H9 (cell line): ENCODE measurements around the gene CTCFL. TPM values are rescaled to one million over a fixed set of nuclear protein-coding genes. Genes with fewer than 3 reads are reported as not detected.

ENCODE experiments used
- DNase-seq: peaks from one replicate; pipeline ENCODE4 v3.0.0-alpha.2; 2017
- H2AFZ ChIP-seq: one replicate; pipeline ENCODE4 v1.6.1; 2013; ENCODE audit warnings: mild to moderate bottlenecking, low read length, control low read depth, moderate library complexity
- H2AK5ac ChIP-seq: 2 replicates; pipeline ENCODE4 v1.6.1; 2013; ENCODE audit warnings: low read length, control low read depth, mixed read lengths; ENCODE audit not compliant: insufficient read length
- H2BK120ac ChIP-seq: one replicate; pipeline ENCODE4 v1.6.1; 2013; ENCODE audit warnings: low read depth, mild to moderate bottlenecking, low read length, control low read depth, inconsistent platforms; ENCODE audit not compliant: poor library complexity, severe bottlenecking
- H2BK12ac ChIP-seq: 2 replicates; pipeline ENCODE4 v1.6.1; 2013; ENCODE audit warnings: low read length, control low read depth, mixed read lengths, low read depth; ENCODE audit not compliant: insufficient read length
- H2BK15ac ChIP-seq: 2 replicates; pipeline ENCODE4 v1.6.1; 2013; ENCODE audit warnings: low read depth, low read length, control low read depth
- H2BK20ac ChIP-seq: one replicate; pipeline ENCODE4 v1.6.1; 2013; ENCODE audit warnings: low read depth, mild to moderate bottlenecking, low read length, control low read depth, inconsistent platforms; ENCODE audit not compliant: poor library complexity, severe bottlenecking
- H2BK5ac ChIP-seq: 2 replicates; pipeline ENCODE4 v1.6.1; 2013; ENCODE audit warnings: low read length, control low read depth, mixed read lengths; ENCODE audit not compliant: insufficient read length
- H3K14ac ChIP-seq: 2 replicates; pipeline ENCODE4 v1.6.1; 2013; ENCODE audit warnings: low read length, control low read depth; ENCODE audit not compliant: insufficient read depth
- H3K18ac ChIP-seq: 2 replicates; pipeline ENCODE4 v1.6.1; 2013; ENCODE audit warnings: low read depth, mild to moderate bottlenecking, mixed read lengths, low read length, control low read depth; ENCODE audit not compliant: insufficient read length
- H3K23ac ChIP-seq: 2 replicates; pipeline ENCODE4 v1.6.1; 2013; ENCODE audit warnings: low read length, control low read depth, mixed read lengths, low read depth; ENCODE audit not compliant: insufficient read length
- H3K23me2 ChIP-seq: 2 replicates; pipeline ENCODE4 v1.6.1; 2013; ENCODE audit warnings: low read depth, mild to moderate bottlenecking, mixed read lengths, low read length, control low read depth; ENCODE audit not compliant: insufficient read length, poor library complexity, severe bottlenecking
- H3K27ac ChIP-seq: 2 replicates; pipeline ENCODE4 v1.5.1; 2013; ENCODE audit warnings: low read length, control low read depth, mixed read lengths, low read depth; ENCODE audit not compliant: insufficient read length
- H3K27me3 ChIP-seq: 2 replicates; pipeline ENCODE4 v1.6.1; 2013; ENCODE audit warnings: low read length, control low read depth, inconsistent platforms; ENCODE audit not compliant: insufficient read depth
- H3K4ac ChIP-seq: 2 replicates; pipeline ENCODE4 v1.6.1; 2013; ENCODE audit warnings: low read depth, mild to moderate bottlenecking, control low read depth, inconsistent platforms, low read length, moderate library complexity
- H3K4me1 ChIP-seq: 2 replicates; pipeline ENCODE4 v1.6.1; 2013; ENCODE audit warnings: low read length, control low read depth, inconsistent platforms; ENCODE audit not compliant: insufficient read depth
- H3K4me2 ChIP-seq: 2 replicates; pipeline ENCODE4 v1.6.1; 2013; ENCODE audit warnings: low read length, control low read depth, mixed read lengths; ENCODE audit not compliant: insufficient read length, insufficient read depth
- H3K56ac ChIP-seq: 2 replicates; pipeline ENCODE4 v1.6.1; 2013; ENCODE audit warnings: low read depth, mild to moderate bottlenecking, mixed read lengths, low read length, control low read depth; ENCODE audit not compliant: insufficient read length
- H3K79me1 ChIP-seq: 2 replicates; pipeline ENCODE4 v1.6.1; 2013; ENCODE audit warnings: low read depth, mild to moderate bottlenecking, moderate library complexity, low read length, control low read depth, inconsistent platforms; ENCODE audit not compliant: insufficient read depth, poor library complexity, severe bottlenecking
- H3K79me2 ChIP-seq: 2 replicates; pipeline ENCODE4 v1.6.1; 2013; ENCODE audit warnings: low read length, control low read depth, inconsistent platforms; ENCODE audit not compliant: insufficient read depth
- H3K9ac ChIP-seq: 2 replicates; pipeline ENCODE4 v1.6.1; 2013; ENCODE audit warnings: low read length, control low read depth, mixed read lengths; ENCODE audit not compliant: insufficient read length; ENCODE audit errors: extremely low read depth
- H3K9me3 ChIP-seq: one replicate; pipeline ENCODE4 v1.6.1; 2013; ENCODE audit warnings: low read depth, low read length, inconsistent platforms; ENCODE audit not compliant: control insufficient read depth
- H3T11ph ChIP-seq: one replicate; pipeline ENCODE4 v1.6.1; 2013; ENCODE audit warnings: mild to moderate bottlenecking, low read length, control low read depth, inconsistent platforms
- H4K20me1 ChIP-seq: one replicate; pipeline ENCODE4 v1.6.1; 2013; ENCODE audit not compliant: control insufficient read depth, insufficient read length, insufficient read depth
- H4K5ac ChIP-seq: 2 replicates; pipeline ENCODE4 v1.6.1; 2013; ENCODE audit warnings: low read depth, mild to moderate bottlenecking, mixed read lengths, low read length, control low read depth; ENCODE audit not compliant: insufficient read length
- H4K8ac ChIP-seq: replicated peaks from 2 replicates; pipeline ENCODE4 v1.6.1; 2013; ENCODE audit warnings: low read length, control low read depth, mixed read lengths, low read depth; ENCODE audit not compliant: insufficient read length
- H4K91ac ChIP-seq: 2 replicates; pipeline ENCODE4 v1.6.1; 2013; ENCODE audit warnings: low read depth, mild to moderate bottlenecking, moderate library complexity, mixed read lengths, low read length, control low read depth; ENCODE audit not compliant: insufficient read length
- H3K27ac Mint-ChIP-seq, 3 experiments: 2 replicates in 2 of 3; 3 replicates in 1 of 3; pipeline ENCODE4 v1.8.0; 2020 to 2021; ENCODE audit warnings: mixed read lengths in 3 of 3, mild to moderate bottlenecking in 1 of 3, moderate library complexity in 1 of 3
- H3K27me3 Mint-ChIP-seq: 2 replicates; pipeline ENCODE4 v1.8.0; 2021; ENCODE audit warnings: low read depth, mild to moderate bottlenecking, moderate library complexity, mixed read lengths
- H3K36me3 Mint-ChIP-seq, 3 experiments: 2 replicates in 2 of 3; 3 replicates in 1 of 3; pipeline ENCODE4 v1.8.0; 2020 to 2021; ENCODE audit warnings: low read depth in 3 of 3, mixed read lengths in 3 of 3; ENCODE audit not compliant: insufficient read depth in 1 of 3
- H3K4me1 Mint-ChIP-seq, 2 experiments: 2 replicates each; pipeline ENCODE4 v1.8.0; 2020; ENCODE audit warnings: mixed read lengths in 2 of 2
- H3K4me3 Mint-ChIP-seq, 2 experiments: 2 replicates in 1 of 2; 3 replicates in 1 of 2; pipeline ENCODE4 v1.8.0; 2020 to 2021; ENCODE audit warnings: mild to moderate bottlenecking in 2 of 2, mixed read lengths in 2 of 2, moderate library complexity in 1 of 2
- H3K9me3 Mint-ChIP-seq, 2 experiments: 2 replicates in 1 of 2; 3 replicates in 1 of 2; pipeline ENCODE4 v1.8.0; 2020; ENCODE audit warnings: mild to moderate bottlenecking in 2 of 2, mixed read lengths in 2 of 2, moderate library complexity in 1 of 2
- WGBS: extraction: QIAGEN DNeasy Blood & Tissue Kit; methylation state at CpG from one replicate; pipeline ENCODE4 v1.1.7; 2013; ENCODE audit warnings: missing lambda C conversion rate, low lambda C conversion rate, mixed read lengths; ENCODE audit not compliant: insufficient read length; ENCODE audit errors: extremely low coverage; 5-methylcytosine and 5-hydroxymethylcytosine counted together
- total RNA-seq: library from RNA; stranded (reverse); gene quantifications from 2 replicates; pipeline ENCODE4 v1.2.1, GENCODE V29; 2021
- TF ChIP-seq, protein P1 (sequence below): fragments of 200-600 bp; sonication (generic); conservative IDR thresholded peaks from 3 replicates; pipeline ENCODE4 v1.8.0; 2021; ENCODE audit warnings: antibody characterized with exemption, mild to moderate bottlenecking

The CTCFL gene
- total RNA-seq, 1 experiment from 2014 or later, result 0.90 TPM

DNA sequence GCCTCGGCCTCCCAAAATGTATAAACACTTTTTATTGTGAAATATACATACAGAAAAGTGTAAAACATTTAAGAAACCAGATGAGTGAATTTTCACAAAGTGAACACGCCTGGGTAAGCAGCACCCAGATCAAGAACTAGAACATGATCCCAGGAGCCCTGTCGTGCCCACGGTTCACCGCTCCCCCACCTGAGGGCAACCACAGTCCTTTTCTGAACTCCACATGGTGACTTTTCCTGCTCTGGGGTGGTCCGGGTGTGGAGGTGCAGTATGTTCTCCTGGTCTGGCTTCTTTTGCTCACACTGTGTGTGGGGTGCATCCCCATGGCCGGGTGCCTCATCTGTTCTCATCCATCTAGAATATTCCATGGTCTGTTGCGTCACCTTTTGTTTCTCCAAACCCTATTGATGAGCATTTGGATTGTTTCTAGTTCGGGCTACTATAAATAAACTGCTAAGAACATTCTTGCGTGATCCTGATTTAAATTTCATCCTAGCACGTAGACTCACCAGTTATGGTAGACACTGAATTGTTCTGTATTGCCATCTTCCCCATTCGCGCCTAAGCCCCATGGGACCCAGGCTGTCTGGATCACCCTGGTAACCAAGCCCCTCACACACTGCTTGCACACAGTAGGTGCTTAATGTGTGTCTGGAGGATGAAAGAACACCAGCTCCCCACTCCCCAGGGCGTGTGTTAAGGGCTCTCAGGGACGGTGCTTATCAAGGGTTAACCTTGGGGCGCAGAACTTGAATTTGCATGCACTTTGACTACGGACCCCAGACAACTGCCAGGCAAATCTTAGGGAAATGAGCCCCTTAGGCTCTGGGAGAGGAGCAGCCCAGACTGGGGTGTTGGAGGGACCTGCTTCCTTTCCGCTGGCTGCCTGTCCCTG is 56.2 kb downstream of the CTCFL start:
- TF ChIP-seq, protein P1, sequence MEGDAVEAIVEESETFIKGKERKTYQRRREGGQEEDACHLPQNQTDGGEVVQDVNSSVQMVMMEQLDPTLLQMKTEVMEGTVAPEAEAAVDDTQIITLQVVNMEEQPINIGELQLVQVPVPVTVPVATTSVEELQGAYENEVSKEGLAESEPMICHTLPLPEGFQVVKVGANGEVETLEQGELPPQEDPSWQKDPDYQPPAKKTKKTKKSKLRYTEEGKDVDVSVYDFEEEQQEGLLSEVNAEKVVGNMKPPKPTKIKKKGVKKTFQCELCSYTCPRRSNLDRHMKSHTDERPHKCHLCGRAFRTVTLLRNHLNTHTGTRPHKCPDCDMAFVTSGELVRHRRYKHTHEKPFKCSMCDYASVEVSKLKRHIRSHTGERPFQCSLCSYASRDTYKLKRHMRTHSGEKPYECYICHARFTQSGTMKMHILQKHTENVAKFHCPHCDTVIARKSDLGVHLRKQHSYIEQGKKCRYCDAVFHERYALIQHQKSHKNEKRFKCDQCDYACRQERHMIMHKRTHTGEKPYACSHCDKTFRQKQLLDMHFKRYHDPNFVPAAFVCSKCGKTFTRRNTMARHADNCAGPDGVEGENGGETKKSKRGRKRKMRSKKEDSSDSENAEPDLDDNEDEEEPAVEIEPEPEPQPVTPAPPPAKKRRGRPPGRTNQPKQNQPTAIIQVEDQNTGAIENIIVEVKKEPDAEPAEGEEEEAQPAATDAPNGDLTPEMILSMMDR, result no peak
- peaks cover 2% of the 10 kb centered on the region; the same call in 1 of the 2 replicates for H3K27me3 Mint-ChIP-seq
- Histone ChIP-seq H3K23ac (no peak overlapping the region), H3K9me3 (no peaks in the 10 kb centered on the region), H2BK20ac (no peak overlapping the region), H2BK12ac (no peak overlapping the region), H3T11ph (no peak overlapping the region), H3K9ac (no peak overlapping the region), H3K18ac (no peak overlapping the region), H4K8ac (no peak overlapping the region), H3K14ac (peak overlapping the region; percentile 22; the same call in 1 of the 2 replicates), H3K23me2 (no peaks in the 10 kb centered on the region), H2BK15ac (no peak overlapping the region), H4K91ac (no peak overlapping the region), H4K20me1 (no peaks in the 10 kb centered on the region), H3K79me2 (no peaks in the 10 kb centered on the region), H3K4me2 (no peak overlapping the region), H3K4ac (no peak overlapping the region), H3K79me1 (no peaks in the 10 kb centered on the region), H2AK5ac (no peak overlapping the region), H3K4me1 (peaks cover 4% of the 10 kb centered on the region; the same call in 1 of the 2 replicates), H2BK5ac (no peak overlapping the region), H3K56ac (no peak overlapping the region), H3K27ac (no peak overlapping the region), H4K5ac (no peak overlapping the region), H2AFZ (no peak overlapping the region), H2BK120ac (no peak overlapping the region), H3K27me3 (no peaks in the 10 kb centered on the region)
- no peak overlapping the region; a peak in 1 of 5 replicates for H3K4me3 Mint-ChIP-seq
- H3K36me3 Mint-ChIP-seq, result no peaks in the 10 kb centered on the region
- peaks cover 38 to 52% of the 10 kb centered on the region in 2 experiments for H3K4me1 Mint-ChIP-seq
- no peak for DNase-seq
- no CpG with 5 or more reads among the region's 18 CpGs for WGBS
- no peak overlapping the region; a peak in 1 of 7 replicates for H3K27ac Mint-ChIP-seq
- H3K9me3 Mint-ChIP-seq, result peaks cover 0 to 4% of the 10 kb centered on the region in 2 experiments; a peak in 3 of 5 replicates
